Stimulated activated naive CD8-positive, alpha-beta T cell treated with anti-CD3 and anti-CD28 coated beads, Interleukin-15, Interleukin-2, amounts not matched to agents 100 ng/mL and 50 ng/mL, for 24 hours (primary cell): Measurements from ENCODE around the gene SLC6A5.

ENCODE experiments used
- H3K27ac Mint-ChIP-seq: one replicate; pipeline ENCODE4 v1.8.0; 2021; ENCODE audit warnings: mild to moderate bottlenecking, mixed read lengths
- H3K27me3 Mint-ChIP-seq: one replicate; pipeline ENCODE4 v1.8.0; 2021; ENCODE audit warnings: mixed read lengths
- H3K36me3 Mint-ChIP-seq: one replicate; pipeline ENCODE4 v1.8.0; 2021; ENCODE audit warnings: low read depth, mixed read lengths
- H3K4me1 Mint-ChIP-seq: one replicate; pipeline ENCODE4 v1.8.0; 2021; ENCODE audit warnings: low read depth, mixed read lengths
- H3K4me3 Mint-ChIP-seq: one replicate; pipeline ENCODE4 v1.8.0; 2021; ENCODE audit warnings: mild to moderate bottlenecking, mixed read lengths
- H3K9me3 Mint-ChIP-seq: one replicate; pipeline ENCODE4 v1.8.0; 2021; ENCODE audit warnings: mixed read lengths

Gene SLC6A5

DNA sequence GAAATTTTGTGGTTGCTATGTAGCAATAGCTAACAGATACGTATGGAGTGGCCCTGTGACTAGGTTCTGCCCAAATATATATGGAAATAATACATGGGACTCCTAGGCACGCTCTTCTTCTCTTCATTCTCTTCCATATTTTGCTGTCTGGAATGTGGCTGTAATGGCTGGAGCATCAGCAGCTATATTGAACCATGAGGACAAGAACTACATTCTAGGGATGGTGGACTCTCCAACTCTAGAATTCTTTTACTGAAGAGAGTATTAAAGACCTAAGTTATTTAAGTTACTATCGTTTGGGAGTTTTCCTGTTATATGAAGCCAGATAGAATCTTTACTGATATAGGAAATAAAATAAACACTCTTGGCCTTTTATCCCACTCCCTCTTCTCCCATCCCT lies 62.4 kb downstream of the SLC6A5 start:
- no peak overlapping the region for H3K4me3 Mint-ChIP-seq
- H3K27me3 Mint-ChIP-seq = peaks cover 14% of the 10 kb centered on the region
- no peak overlapping the region for H3K27ac Mint-ChIP-seq
- peaks cover 7% of the 10 kb centered on the region for H3K9me3 Mint-ChIP-seq
- H3K4me1 Mint-ChIP-seq = no peaks in the 10 kb centered on the region
- H3K36me3 Mint-ChIP-seq = no peaks in the 10 kb centered on the region

DNA sequence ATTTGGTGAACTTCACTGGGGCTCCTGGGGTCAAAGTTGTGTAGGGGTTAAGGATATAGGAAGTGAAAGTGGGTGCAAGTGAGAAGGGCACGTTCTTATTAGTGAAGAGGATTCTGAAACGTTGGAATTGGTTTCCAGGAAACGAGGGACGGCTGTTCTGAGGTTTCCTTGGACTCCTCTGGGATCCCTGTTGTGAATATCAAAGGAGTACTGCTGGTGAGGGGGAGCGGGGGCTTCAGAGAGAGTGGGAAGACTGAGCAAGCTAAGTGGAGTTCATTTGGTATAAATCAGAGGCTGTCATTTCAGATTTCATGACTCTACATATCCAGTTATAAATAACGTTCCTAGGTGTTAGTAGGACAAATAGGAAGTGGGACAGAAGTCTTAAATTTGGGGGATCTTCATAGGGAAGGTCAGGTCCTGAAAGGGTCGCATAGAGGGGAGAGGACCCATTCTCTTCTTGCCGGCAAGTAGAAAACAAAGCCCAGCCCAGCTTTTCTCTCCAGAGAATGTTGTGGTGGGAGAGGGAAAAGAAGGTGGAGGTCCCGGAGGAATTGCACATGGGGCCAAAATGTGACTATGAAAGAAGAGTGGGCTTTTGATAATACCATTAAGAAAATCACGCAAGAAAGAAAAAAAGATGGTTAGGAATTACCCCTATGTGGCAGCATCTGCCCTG lies 68.9 kb downstream of the SLC6A5 start:
- Mint-ChIP-seq H3K4me1 (peaks cover 10% of the 10 kb centered on the region), H3K4me3 (no peak overlapping the region), H3K9me3 (no peaks in the 10 kb centered on the region), H3K27ac (no peak overlapping the region), H3K27me3 (peaks cover 68% of the 10 kb centered on the region), H3K36me3 (no peaks in the 10 kb centered on the region)

DNA sequence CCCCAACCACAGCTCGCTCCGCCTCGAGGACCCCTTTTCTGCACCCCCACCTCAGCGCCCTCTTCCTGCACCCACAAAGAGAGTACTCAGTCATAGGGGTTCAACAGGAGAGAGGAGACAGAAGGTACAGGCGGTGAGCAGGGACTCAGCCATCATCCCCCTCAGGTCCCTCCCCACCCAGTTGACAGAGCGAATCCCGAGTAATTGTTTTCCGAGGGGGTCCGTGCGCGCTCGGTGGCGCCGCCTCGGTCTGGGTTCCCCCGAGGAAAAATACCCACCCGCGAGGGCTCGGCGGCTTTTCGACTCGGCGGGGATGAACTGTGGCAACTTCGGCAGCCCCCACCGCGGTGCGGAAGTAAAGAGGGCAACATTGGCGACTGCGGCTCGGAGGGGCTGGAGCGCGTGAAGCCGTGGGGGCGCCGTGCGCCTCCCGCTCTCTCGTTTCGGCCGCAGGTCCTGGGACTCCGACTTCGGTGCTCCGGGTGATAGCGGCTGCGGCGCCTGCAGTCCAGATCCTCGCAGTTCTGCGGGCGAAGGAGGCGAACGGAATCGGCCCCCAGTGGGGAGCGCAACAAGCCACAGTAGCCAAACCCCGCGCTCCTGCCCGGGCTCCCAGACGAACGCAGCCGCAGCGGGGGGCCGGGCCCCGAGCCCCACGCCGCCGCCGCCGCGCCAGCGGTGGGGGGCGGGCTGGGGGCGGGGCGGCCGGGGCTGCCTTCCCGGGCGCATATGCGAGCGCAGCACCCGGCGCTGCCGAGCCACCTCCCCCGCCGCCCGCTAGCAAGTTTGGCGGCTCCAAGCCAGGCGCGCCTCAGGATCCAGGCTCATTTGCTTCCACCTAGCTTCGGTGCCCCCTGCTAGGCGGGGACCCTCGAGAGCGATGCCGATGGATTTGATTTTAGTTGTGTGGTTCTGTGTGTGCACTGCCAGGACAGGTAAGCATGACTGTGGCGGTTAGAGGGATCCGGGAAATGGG lies 69.7 kb downstream of the SLC6A5 start, which contains the start of gene NELL1:
NELL1 (plus strand) TSS at position 743 of the 976 bp plus-strand sequence.
- Mint-ChIP-seq H3K27me3 (peaks cover 75% of the 10 kb centered on the region), H3K4me3 (no peak within 1 kb of the TSS), H3K4me1 (peaks cover 10% of the 10 kb centered on the region), H3K36me3 (no peaks in the 10 kb centered on the region), H3K9me3 (no peaks in the 10 kb centered on the region), H3K27ac (no peak within 1 kb of the TSS)

DNA sequence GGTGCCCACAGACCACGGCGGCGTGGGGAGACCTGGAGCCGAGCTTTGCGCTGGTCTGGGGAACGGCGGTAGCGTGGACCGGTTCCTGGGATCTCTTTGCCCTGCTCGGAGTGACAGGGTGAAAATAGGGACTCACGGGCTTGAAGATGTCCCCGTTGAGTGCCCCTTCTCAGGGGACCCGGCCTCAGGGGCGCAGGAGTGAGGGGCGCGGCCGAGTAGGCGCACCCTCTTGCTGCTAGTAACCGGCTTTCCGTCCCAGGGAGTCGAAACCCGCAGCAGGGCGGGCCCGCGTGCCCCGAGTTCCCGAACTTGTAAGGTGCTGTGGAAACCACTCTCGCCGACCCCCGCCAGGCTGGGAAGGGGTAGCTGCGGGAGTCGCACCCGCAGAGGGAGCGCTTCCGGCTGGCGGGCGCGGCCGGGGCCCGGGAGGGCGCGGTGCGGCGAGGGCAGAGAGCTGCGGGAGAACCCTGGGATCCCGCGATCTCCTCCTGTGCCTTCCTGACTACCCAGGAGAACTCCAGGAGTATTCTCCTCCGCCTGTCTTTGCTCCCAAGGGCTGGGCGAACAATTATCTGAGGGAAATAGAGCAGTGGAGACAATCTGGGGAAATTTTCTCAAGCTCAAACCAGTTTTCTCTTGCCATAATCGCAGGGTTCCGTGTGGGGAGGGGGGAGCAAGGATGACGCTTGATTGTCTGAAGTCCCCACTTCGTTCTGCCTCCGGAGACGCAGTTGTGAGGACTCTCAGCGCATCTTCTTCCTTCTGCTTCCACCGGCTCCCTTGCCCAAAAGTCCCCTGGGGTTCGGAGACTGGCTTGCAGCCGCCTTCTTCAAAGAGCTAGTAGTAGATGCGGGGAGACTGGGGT lies 70.6 kb downstream of the SLC6A5 start:
- Mint-ChIP-seq H3K9me3 (no peaks in the 10 kb centered on the region), H3K36me3 (no peaks in the 10 kb centered on the region), H3K27ac (no peak overlapping the region), H3K4me1 (peaks cover 10% of the 10 kb centered on the region), H3K4me3 (no peak overlapping the region), H3K27me3 (peaks cover 78% of the 10 kb centered on the region)

DNA sequence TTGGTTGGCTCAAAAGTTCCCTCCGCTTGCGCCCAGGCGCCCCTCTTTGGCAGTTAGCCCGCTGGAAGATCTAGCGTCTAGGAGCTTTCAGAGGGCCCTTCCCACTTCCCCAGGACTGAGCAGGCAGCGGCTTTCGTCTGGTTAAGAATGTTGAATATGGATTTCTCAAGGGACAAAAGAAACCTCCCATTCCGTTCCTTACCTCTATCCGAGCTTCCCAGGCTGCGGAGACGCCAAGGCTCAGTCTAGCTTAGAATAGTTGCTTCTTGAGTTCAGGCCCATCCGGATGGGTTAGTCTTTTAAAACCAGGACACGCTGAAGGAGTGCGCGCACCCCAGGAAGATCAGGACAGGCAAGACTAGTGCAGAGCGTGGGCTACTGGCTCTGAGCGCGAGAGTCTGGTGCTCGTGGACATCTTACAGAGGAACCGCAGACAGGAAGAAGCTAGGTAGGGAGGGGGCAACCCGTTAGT lies 71.6 kb downstream of the SLC6A5 start:
- H3K27me3 Mint-ChIP-seq = peaks cover 75% of the 10 kb centered on the region
- H3K36me3 Mint-ChIP-seq = no peaks in the 10 kb centered on the region
- no peak overlapping the region for H3K27ac Mint-ChIP-seq
- H3K4me1 Mint-ChIP-seq = peaks cover 10% of the 10 kb centered on the region
- H3K4me3 Mint-ChIP-seq = no peak overlapping the region
- H3K9me3 Mint-ChIP-seq = no peaks in the 10 kb centered on the region

DNA sequence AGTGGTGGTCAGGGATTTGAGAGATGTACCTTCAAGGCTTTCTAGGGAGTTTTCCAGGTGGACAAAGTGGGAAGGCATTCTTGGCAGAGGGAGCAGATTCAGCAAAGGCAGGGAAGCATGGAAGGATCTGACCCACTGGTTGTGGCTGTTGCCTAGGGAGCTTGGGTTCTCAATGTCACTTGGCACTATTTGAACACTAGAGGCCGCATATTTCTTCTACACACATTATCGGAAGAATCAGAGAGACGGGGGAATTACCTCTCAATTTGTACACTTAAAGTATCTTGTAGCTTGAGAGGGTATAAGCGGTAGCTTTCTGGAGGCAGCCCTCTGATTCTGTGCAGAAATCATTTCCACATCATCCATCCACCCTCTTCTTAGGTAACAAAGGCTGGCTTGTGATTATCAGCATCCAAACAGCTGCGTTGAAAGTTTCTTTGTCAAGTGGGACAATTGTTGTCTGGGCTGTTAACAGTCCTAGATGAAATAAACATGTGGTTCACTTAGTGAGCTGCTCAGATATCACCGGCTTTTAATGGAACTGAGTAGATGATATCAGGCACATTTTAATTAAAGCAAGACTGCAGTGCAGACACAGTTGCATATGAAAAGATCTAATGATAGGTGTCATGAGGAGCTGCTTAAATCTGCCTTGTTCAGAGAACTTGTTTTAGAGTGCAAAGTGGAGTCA lies 72.6 kb downstream of the SLC6A5 start:
- Mint-ChIP-seq H3K27ac (no peak overlapping the region), H3K9me3 (no peaks in the 10 kb centered on the region), H3K27me3 (peaks cover 72% of the 10 kb centered on the region), H3K4me3 (no peak overlapping the region), H3K36me3 (no peaks in the 10 kb centered on the region), H3K4me1 (peaks cover 10% of the 10 kb centered on the region)

DNA sequence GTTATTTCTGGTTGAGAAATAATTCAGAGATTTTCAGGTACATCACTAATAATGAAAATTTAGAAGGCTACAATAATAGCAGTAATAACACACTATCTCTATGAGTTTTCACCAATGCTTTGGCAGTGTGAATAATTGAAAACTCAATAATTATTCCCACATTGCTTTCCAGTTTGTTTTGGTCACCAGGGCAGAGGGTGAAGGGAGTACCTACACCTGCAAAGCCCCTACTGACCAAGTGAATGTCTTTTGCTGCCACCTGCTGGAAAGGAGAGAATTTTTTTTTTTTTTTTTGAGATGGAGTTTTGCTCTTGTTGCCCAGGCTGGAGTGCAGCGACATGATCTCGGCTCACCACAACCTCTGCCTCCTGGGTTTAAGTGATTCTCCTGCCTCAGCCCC lies 73.2 kb downstream of the SLC6A5 start:
- no peaks in the 10 kb centered on the region for H3K9me3 Mint-ChIP-seq
- no peak overlapping the region for H3K4me3 Mint-ChIP-seq
- H3K27me3 Mint-ChIP-seq = peaks cover 66% of the 10 kb centered on the region
- peaks cover 10% of the 10 kb centered on the region for H3K4me1 Mint-ChIP-seq
- H3K36me3 Mint-ChIP-seq = no peaks in the 10 kb centered on the region
- no peak overlapping the region for H3K27ac Mint-ChIP-seq

DNA sequence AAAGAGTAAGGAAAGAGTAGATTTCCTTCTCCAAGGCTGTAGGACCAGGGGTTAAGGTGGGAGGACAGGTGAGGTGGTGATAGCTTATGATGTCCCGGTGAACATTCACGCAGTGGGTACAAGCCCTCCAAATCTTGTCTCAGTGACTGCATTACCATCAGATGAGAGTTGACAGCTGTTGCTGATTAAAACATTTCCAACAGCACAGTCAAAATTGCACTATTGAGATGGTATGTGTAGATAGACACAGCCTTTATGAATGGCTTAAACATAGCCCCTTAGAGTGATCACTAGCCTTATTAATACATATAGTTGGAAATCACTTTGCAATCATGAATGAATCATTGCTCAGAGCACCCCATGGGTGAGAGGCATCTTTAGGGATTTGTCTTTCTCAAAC lies 77.2 kb downstream of the SLC6A5 start:
- H3K36me3 Mint-ChIP-seq = no peaks in the 10 kb centered on the region
- no peak overlapping the region for H3K27ac Mint-ChIP-seq
- peaks cover 32% of the 10 kb centered on the region for H3K27me3 Mint-ChIP-seq
- H3K4me1 Mint-ChIP-seq = no peaks in the 10 kb centered on the region
- H3K4me3 Mint-ChIP-seq = no peak overlapping the region
- no peaks in the 10 kb centered on the region for H3K9me3 Mint-ChIP-seq

DNA sequence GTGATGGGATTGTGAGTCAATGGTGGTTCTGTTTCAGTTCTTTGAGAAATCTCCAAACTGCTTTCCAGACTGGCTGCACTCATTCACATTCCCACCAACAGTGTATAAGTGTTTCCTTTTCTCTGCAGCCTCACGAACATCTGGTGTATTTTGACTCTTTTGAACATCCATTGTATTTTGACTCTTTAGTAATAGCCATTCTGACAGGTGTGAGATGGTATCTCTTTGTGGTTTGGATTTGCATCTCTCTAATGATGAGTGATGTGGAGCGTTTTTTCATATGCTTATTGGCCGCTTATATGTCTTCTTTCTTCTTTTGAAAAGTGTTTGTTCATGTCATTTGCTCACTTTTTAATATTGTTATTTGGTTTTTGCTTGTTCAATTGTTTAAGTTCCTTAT lies 89.4 kb downstream of the SLC6A5 start:
- Mint-ChIP-seq H3K27me3 (no peaks in the 10 kb centered on the region), H3K4me1 (no peaks in the 10 kb centered on the region), H3K4me3 (no peak overlapping the region)

DNA sequence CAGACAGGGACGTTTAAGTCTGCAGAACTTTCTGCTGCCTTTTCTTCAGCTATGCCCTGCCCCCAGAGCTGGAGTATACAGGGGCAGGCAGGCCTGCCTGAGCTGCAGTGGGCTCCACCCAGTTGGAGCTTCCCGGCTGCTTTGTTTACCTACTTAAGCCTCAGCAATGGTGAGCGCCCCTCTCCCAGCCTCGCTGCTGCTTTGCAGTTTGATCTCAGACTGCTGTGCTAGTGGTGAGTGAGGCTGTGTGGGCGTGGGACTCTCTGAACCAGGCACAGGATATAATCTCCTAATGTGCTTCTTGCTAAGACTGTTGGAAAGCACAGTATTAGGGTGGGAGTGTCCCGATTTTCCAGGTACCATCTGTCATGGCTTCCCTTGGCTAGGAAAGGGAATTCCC lies 108.5 kb downstream of the SLC6A5 start:
- Mint-ChIP-seq H3K4me1 (no peaks in the 10 kb centered on the region), H3K36me3 (no peaks in the 10 kb centered on the region), H3K4me3 (no peak overlapping the region), H3K27me3 (no peaks in the 10 kb centered on the region), H3K27ac (no peak overlapping the region), H3K9me3 (peaks cover 23% of the 10 kb centered on the region)

More for the DNA sequence above, 89.4 kb downstream of the SLC6A5 start:
- no peak overlapping the region for H3K27ac Mint-ChIP-seq
- H3K36me3 Mint-ChIP-seq = no peaks in the 10 kb centered on the region
- H3K9me3 Mint-ChIP-seq = peaks cover 4% of the 10 kb centered on the region
